Progenitor cell of endocrine pancreas (in vitro differentiated cells): ENCODE results near the gene ONECUT2. TPM values are rescaled to one million over a fixed set of nuclear protein-coding genes. Genes with fewer than 3 reads are reported as not detected.

Source experiments
- DNase-seq: peaks from one replicate; pipeline ENCODE4 v3.0.0; 2021; ENCODE audit warnings: low spot score; ENCODE audit not compliant: unreplicated experiment
- H3K27ac Mint-ChIP-seq: 2 replicates; pipeline ENCODE4 v1.8.0; 2021; ENCODE audit warnings: mild to moderate bottlenecking, moderate library complexity, mixed read lengths
- H3K27me3 Mint-ChIP-seq: 2 replicates; pipeline ENCODE4 v1.8.0; 2021; ENCODE audit warnings: mixed read lengths
- H3K36me3 Mint-ChIP-seq: 2 replicates; pipeline ENCODE4 v1.8.0; 2022; ENCODE audit warnings: mixed read lengths; ENCODE audit not compliant: insufficient read depth
- H3K4me1 Mint-ChIP-seq: 2 replicates; pipeline ENCODE4 v1.8.0; 2021; ENCODE audit warnings: low read depth, mixed read lengths
- H3K4me3 Mint-ChIP-seq: 2 replicates; pipeline ENCODE4 v1.8.0; 2021; ENCODE audit warnings: low read depth, mild to moderate bottlenecking, moderate library complexity, mixed read lengths
- H3K9me3 Mint-ChIP-seq: 2 replicates; pipeline ENCODE4 v1.8.0; 2021; ENCODE audit warnings: low read depth, mixed read lengths
- total RNA-seq: library from RNA; stranded (reverse); gene quantifications from 2 replicates; pipeline ENCODE4 v1.2.1, GENCODE V29; 2021
- TF ChIP-seq, protein P1 (sequence below): fragments of 200-600 bp; sonication (generic); IDR thresholded peaks from one replicate; pipeline ENCODE4 v1.5.0; 2021; ENCODE audit warnings: antibody characterized with exemption, mild to moderate bottlenecking; ENCODE audit not compliant: unreplicated experiment

ONECUT2 gene
- total RNA-seq, 1 donor from 2014 or later = 92.2 TPM

DNA sequence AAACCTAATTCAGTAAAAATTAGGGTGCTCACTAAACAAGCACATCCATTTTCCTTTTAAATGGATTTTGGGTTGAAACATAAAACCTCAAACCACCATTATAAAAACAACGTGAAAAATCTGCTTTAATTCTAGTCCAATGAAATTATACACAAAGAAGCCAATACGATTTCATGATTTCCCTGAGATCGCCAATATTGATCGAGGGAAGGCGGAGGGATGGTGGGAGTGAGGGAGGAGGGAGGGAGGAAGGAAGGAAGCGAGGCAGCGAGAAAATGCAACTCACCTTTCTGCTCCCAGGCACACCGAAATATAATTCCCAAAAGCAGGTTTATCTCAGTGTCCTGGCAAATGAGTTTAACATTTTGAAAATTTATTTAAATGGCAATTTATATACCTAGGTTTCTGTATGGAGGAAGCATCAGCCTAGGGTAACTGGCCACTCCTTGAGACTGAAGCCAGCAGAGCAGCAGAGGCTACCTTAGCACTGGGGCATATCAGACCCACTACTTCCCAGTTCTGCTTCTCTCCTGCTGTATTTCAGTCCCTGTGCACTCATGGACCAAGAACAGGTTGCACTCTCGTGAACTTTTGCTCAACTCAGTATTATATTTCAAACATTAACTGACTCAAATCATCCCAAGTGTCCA lies 2.3 kb upstream of the ONECUT2 start:
- Mint-ChIP-seq H3K9me3 (no peaks in the 10 kb centered on the region), H3K36me3 (peaks cover 11% of the 10 kb centered on the region), H3K4me3 (peak overlapping the region; percentile 83), H3K27me3 (peaks cover 3% of the 10 kb centered on the region), H3K27ac (peak overlapping the region; percentile 92), H3K4me1 (peaks cover 51% of the 10 kb centered on the region)
- DNase-seq = no peak
- TF ChIP-seq, protein P1, sequence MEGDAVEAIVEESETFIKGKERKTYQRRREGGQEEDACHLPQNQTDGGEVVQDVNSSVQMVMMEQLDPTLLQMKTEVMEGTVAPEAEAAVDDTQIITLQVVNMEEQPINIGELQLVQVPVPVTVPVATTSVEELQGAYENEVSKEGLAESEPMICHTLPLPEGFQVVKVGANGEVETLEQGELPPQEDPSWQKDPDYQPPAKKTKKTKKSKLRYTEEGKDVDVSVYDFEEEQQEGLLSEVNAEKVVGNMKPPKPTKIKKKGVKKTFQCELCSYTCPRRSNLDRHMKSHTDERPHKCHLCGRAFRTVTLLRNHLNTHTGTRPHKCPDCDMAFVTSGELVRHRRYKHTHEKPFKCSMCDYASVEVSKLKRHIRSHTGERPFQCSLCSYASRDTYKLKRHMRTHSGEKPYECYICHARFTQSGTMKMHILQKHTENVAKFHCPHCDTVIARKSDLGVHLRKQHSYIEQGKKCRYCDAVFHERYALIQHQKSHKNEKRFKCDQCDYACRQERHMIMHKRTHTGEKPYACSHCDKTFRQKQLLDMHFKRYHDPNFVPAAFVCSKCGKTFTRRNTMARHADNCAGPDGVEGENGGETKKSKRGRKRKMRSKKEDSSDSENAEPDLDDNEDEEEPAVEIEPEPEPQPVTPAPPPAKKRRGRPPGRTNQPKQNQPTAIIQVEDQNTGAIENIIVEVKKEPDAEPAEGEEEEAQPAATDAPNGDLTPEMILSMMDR = no peak

DNA sequence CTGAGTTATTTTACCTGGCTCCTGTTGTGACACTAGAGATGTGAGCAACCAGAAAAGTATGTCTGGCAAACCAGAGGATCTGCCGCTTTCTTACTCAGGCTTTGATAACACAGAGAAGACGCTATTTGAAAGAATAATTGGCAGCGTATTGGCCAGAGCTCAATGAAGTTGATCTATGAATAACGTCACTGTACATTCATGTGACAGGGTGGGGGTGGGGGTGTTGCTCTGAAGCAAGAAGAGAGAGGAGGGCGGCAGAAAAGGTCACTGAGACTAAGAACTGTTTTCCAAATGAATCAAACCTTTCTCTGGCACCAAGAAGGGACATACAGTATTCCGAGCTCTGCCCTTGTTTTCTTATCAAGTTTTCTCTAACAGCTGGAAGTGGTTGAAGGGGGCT lies 1.7 kb upstream of the ONECUT2 start:
- H3K36me3 Mint-ChIP-seq = peaks cover 13% of the 10 kb centered on the region
- peak overlapping the region; percentile 83 for H3K4me3 Mint-ChIP-seq
- H3K27me3 Mint-ChIP-seq = peaks cover 3% of the 10 kb centered on the region
- H3K4me1 Mint-ChIP-seq = peaks cover 53% of the 10 kb centered on the region
- peak overlapping the region; percentile 92 for H3K27ac Mint-ChIP-seq
- DNase-seq = no peak
- H3K9me3 Mint-ChIP-seq = no peaks in the 10 kb centered on the region
- TF ChIP-seq, protein P1 = no peak

DNA sequence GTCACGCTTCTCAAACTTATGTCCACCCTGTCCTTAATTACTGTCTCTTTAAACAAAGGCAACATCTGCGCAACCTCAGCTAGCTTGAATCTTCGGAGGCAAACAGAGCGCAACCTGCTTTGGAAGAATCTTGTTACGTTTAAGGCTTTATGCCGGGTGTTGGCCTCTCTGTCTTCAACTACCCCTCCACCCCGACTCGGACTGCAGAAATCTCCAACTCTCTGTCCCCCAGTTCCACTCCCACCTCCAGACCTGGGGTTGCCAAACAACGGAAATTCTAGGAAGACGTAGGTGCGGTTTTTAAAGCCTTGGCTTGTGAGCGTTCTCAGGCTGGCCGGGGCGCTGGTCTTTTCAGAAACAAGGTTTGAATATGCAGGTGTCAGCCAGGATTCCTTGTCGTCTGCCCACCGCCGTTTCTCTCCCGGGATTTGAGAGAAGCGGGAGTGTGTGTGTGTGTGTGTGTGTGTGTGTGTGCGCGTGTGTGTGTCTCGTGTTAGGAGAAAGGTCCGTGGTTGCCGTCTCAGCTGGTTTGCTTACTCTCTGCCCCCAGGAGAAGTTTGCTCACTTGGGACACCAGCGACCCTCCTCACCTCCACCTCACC lies 1.1 kb upstream of the ONECUT2 start:
- peaks cover 16% of the 10 kb centered on the region for H3K36me3 Mint-ChIP-seq
- TF ChIP-seq, protein P1 = no peak
- no peaks in the 10 kb centered on the region for H3K9me3 Mint-ChIP-seq
- DNase-seq = no peak
- peaks cover 3% of the 10 kb centered on the region for H3K27me3 Mint-ChIP-seq
- peaks cover 55% of the 10 kb centered on the region for H3K4me1 Mint-ChIP-seq
- peak overlapping the region; percentile 83 for H3K4me3 Mint-ChIP-seq
- peak overlapping the region; percentile 92 for H3K27ac Mint-ChIP-seq

DNA sequence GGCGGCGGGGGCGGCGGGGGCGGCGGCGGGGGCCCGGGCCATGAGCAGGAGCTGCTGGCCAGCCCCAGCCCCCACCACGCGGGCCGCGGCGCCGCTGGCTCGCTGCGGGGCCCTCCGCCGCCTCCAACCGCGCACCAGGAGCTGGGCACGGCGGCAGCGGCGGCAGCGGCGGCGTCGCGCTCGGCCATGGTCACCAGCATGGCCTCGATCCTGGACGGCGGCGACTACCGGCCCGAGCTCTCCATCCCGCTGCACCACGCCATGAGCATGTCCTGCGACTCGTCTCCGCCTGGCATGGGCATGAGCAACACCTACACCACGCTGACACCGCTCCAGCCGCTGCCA lies 644 bp downstream of the ONECUT2 start:
- H3K36me3 Mint-ChIP-seq = peaks cover 27% of the 10 kb centered on the region
- TF ChIP-seq, protein P1 = no peak
- peaks cover 53% of the 10 kb centered on the region for H3K4me1 Mint-ChIP-seq
- H3K4me3 Mint-ChIP-seq = peak overlapping the region; percentile 99
- peak overlapping the region; percentile 98 for H3K27ac Mint-ChIP-seq
- no peak for DNase-seq
- no peaks in the 10 kb centered on the region for H3K27me3 Mint-ChIP-seq
- no peaks in the 10 kb centered on the region for H3K9me3 Mint-ChIP-seq

DNA sequence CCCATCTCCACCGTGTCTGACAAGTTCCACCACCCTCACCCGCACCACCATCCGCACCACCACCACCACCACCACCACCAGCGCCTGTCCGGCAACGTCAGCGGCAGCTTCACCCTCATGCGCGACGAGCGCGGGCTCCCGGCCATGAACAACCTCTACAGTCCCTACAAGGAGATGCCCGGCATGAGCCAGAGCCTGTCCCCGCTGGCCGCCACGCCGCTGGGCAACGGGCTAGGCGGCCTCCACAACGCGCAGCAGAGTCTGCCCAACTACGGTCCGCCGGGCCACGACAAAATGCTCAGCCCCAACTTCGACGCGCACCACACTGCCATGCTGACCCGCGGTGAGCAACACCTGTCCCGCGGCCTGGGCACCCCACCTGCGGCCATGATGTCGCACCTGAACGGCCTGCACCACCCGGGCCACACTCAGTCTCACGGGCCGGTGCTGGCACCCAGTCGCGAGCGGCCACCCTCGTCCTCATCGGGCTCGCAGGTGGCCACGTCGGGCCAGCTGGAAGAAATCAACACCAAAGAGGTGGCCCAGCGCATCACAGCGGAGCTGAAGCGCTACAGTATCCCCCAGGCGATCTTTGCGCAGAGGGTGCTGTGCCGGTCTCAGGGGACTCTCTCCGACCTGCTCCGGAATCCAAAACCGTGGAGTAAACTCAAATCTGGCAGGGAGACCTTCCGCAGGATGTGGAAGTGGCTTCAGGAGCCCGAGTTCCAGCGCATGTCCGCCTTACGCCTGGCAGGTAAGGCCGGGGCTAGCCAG lies 1.2 kb downstream of the ONECUT2 start:
- DNase-seq = no peak

More for the DNA sequence above, 1.2 kb downstream of the ONECUT2 start:
- peaks cover 50% of the 10 kb centered on the region for H3K4me1 Mint-ChIP-seq
- TF ChIP-seq, protein P1 = no peak
- peak overlapping the region; percentile 99 for H3K4me3 Mint-ChIP-seq
- peaks cover 27% of the 10 kb centered on the region for H3K36me3 Mint-ChIP-seq
- no peaks in the 10 kb centered on the region for H3K27me3 Mint-ChIP-seq
- peak overlapping the region; percentile 98 for H3K27ac Mint-ChIP-seq
- H3K9me3 Mint-ChIP-seq = no peaks in the 10 kb centered on the region
